ENCODE measurements around the gene MKI67. TPM values are rescaled to one million over a fixed set of nuclear protein-coding genes. Genes with fewer than 3 reads are reported as not detected.

MKI67 gene
- total RNA-seq, 3 donors from 2014 or later (not counting 1 experiment from before 2014, with no cell fraction given) = 5.3 to 10.0 (median 6.8) TPM

GRCh38 chr10:128062331-128062880 is 63.8 kb downstream of the MKI67 start:
- no peaks in the 10 kb centered on the region for H3K9me3 Mint-ChIP-seq
- peaks cover 26% of the 10 kb centered on the region for H3K36me3 Mint-ChIP-seq
- no peaks in the 10 kb centered on the region for H3K27me3 Mint-ChIP-seq (ENCODE audit: low read depth in 2 of 2)
- H3K36me3 ChIP-seq (ENCODE audit: control insufficient read depth, insufficient read depth, low read length) = peaks cover 66% of the 10 kb centered on the region
- DNase-seq (peak; percentile 37 to 57), ATAC-seq (peak; percentile 8 to 46 (median 27))
- H3K27me3 ChIP-seq (ENCODE audit: control insufficient read depth, insufficient read depth, low read length) = no peaks in the 10 kb centered on the region
- H3K4me3 Mint-ChIP-seq = peak overlapping the region; percentile 88
- peak overlapping the region; percentile 88 for H3K27ac Mint-ChIP-seq
- H3K4me1 ChIP-seq (ENCODE audit: control insufficient read depth, insufficient read depth, low read length) = peaks cover 85% of the 10 kb centered on the region
- H3K9me3 ChIP-seq (ENCODE audit: control insufficient read depth, insufficient read depth, low read length) = no peaks in the 10 kb centered on the region
- 16% methylated on average over 9 of the region's 11 CpGs for WGBS (ENCODE audit: insufficient coverage)
- peak overlapping the region; percentile 1 for H3K4me3 ChIP-seq (ENCODE audit: low read length)
- peak overlapping the region; percentile 86 for H3K27ac ChIP-seq (ENCODE audit: low read length)
- no peak for TF ChIP-seq CTCF (IDR thresholded peaks at IDR 0.05)
- peaks cover 96 to 99% of the 10 kb centered on the region in 2 donors for H3K4me1 Mint-ChIP-seq
- intact Hi-C loops (cut with micrococcal nuclease) = no loop called here

GRCh38 chr10:128061306-128062300 is 64.6 kb downstream of the MKI67 start:
- H3K4me3 ChIP-seq (ENCODE audit: low read length) = no peak overlapping the region
- no peaks in the 10 kb centered on the region for H3K27me3 Mint-ChIP-seq (ENCODE audit: low read depth in 2 of 2)

GRCh38 chr10:128060341-128061250 is 65.6 kb downstream of the MKI67 start:
- H3K27me3 Mint-ChIP-seq (ENCODE audit: low read depth in 2 of 2) = no peaks in the 10 kb centered on the region
- peak overlapping the region; percentile 6 for H3K4me3 Mint-ChIP-seq
- peaks cover 92 to 94% of the 10 kb centered on the region in 2 donors for H3K4me1 Mint-ChIP-seq
- intact Hi-C loops (cut with micrococcal nuclease) = no loop called here
- ATAC-seq (no peak), DNase-seq (no peak)
- 99% methylated on average over 9 of the region's 9 CpGs for whole genome bisulfite sequencing (ENCODE audit: insufficient coverage)
- Histone ChIP-seq H3K4me3 (ENCODE audit: low read length) (no peak overlapping the region), H3K36me3 (ENCODE audit: control insufficient read depth, insufficient read depth, low read length) (peaks cover 64% of the 10 kb centered on the region), H3K27ac (ENCODE audit: low read length) (peak overlapping the region; percentile 62), H3K9me3 (ENCODE audit: control insufficient read depth, insufficient read depth, low read length) (no peaks in the 10 kb centered on the region), H3K27me3 (ENCODE audit: control insufficient read depth, insufficient read depth, low read length) (no peaks in the 10 kb centered on the region), H3K4me1 (ENCODE audit: control insufficient read depth, insufficient read depth, low read length) (peaks cover 73% of the 10 kb centered on the region)
- H3K27ac Mint-ChIP-seq = peak overlapping the region; percentile 88
- TF ChIP-seq CTCF (IDR thresholded peaks at IDR 0.05) = no peak
- peaks cover 15% of the 10 kb centered on the region for H3K36me3 Mint-ChIP-seq
- no peaks in the 10 kb centered on the region for H3K9me3 Mint-ChIP-seq

More at GRCh38 chr10:128061306-128062300, 64.6 kb downstream of the MKI67 start:
- ATAC-seq = no peak
- Mint-ChIP-seq H3K27ac (peak overlapping the region; percentile 88), H3K4me1 (peaks cover 92 to 94% of the 10 kb centered on the region in 2 donors), H3K9me3 (no peaks in the 10 kb centered on the region), H3K36me3 (peaks cover 20% of the 10 kb centered on the region), H3K4me3 (peak overlapping the region; percentile 88)
- Histone ChIP-seq H3K36me3 (ENCODE audit: control insufficient read depth, insufficient read depth, low read length) (peaks cover 64% of the 10 kb centered on the region), H3K4me1 (ENCODE audit: control insufficient read depth, insufficient read depth, low read length) (peaks cover 77% of the 10 kb centered on the region), H3K27ac (ENCODE audit: low read length) (peak overlapping the region; percentile 86), H3K9me3 (ENCODE audit: control insufficient read depth, insufficient read depth, low read length) (no peaks in the 10 kb centered on the region), H3K27me3 (ENCODE audit: control insufficient read depth, insufficient read depth, low read length) (no peaks in the 10 kb centered on the region)
- 68% methylated on average over 12 of the region's 14 CpGs for WGBS (ENCODE audit: insufficient coverage)
- intact Hi-C loops (cut with micrococcal nuclease) = no loop called here
- no peak for TF ChIP-seq CTCF (IDR thresholded peaks at IDR 0.05)
- DNase-seq = no peak
